Lung (tissue), 12 donors: ENCODE measurements around the gene MMRN1. TPM values are rescaled to one million over a fixed set of nuclear protein-coding genes. Genes with fewer than 3 reads are reported as not detected.
A peak's percentile ranks its signal among the peaks of the same experiment; 100 is the strongest.

ENCODE experiments used
- ATAC-seq: fragments of 200-7000 bp; cut with Tn5 transposase; one replicate; pipeline ENCODE4 v1.9.1; 2020; ENCODE audit warnings: moderate number of reproducible peaks; ENCODE audit not compliant: insufficient read depth, low FRiP score
- DNase-seq, 3 donors: peaks; one replicate each; pipeline ENCODE4 v3.0.0-alpha.2; 2013 to 2017
- H3K27ac ChIP-seq, 2 donors: one replicate each; pipeline ENCODE4 v1.5.1; 2013; ENCODE audit warnings: mild to moderate bottlenecking in 2 of 2, moderate library complexity in 2 of 2, control low read depth in 1 of 2, inconsistent platforms in 1 of 2, low read depth in 1 of 2, low read length in 1 of 2
- H3K27me3 ChIP-seq, 3 donors: one replicate each; pipeline ENCODE4 v1.5.1; 2013; ENCODE audit warnings: low read length in 2 of 3; ENCODE audit not compliant: control insufficient read depth in 3 of 3, insufficient read depth in 3 of 3
- H3K36me3 ChIP-seq, 4 donors: one replicate each; pipeline ENCODE4 v1.5.1; 2013; ENCODE audit warnings: low read length in 4 of 4, mild to moderate bottlenecking in 1 of 4, moderate library complexity in 1 of 4; ENCODE audit not compliant: control insufficient read depth in 4 of 4, insufficient read depth in 4 of 4
- H3K4me1 ChIP-seq, 5 donors: one replicate each; pipeline ENCODE4 v1.5.1; 2013; ENCODE audit warnings: low read length in 5 of 5, mild to moderate bottlenecking in 2 of 5, moderate library complexity in 1 of 5; ENCODE audit not compliant: control insufficient read depth in 5 of 5, insufficient read depth in 5 of 5
- H3K4me3 ChIP-seq: one replicate; pipeline ENCODE4 v1.5.1; 2013; ENCODE audit warnings: mild to moderate bottlenecking, control low read depth, moderate library complexity
- H3K9ac ChIP-seq, 2 donors: one replicate each; pipeline ENCODE4 v1.5.1; 2013; ENCODE audit warnings: low read length in 2 of 2, control low read depth in 1 of 2; ENCODE audit not compliant: insufficient read depth in 1 of 2
- H3K9me3 ChIP-seq, 4 donors: one replicate each; pipeline ENCODE4 v1.5.1; 2013; ENCODE audit warnings: low read length in 3 of 4, mild to moderate bottlenecking in 1 of 4, moderate library complexity in 1 of 4; ENCODE audit not compliant: control insufficient read depth in 4 of 4, insufficient read depth in 3 of 4
- CTCF ChIP-seq: IDR thresholded peaks from 2 replicates; pipeline ENCODE4 v1.5.1; 2012; ENCODE audit warnings: mild to moderate bottlenecking; ENCODE audit errors: control extremely low read depth, extremely low read depth
- WGBS, 2 donors: extraction: QIAGEN DNeasy Blood & Tissue Kit; methylation state at CpG; one replicate each; pipeline ENCODE4 v1.1.7; 2013; 5-methylcytosine and 5-hydroxymethylcytosine counted together
- polyA plus RNA-seq, 2 donors: library from polyadenylated mRNA; stranded (reverse); fragments of 200-250 nt; gene quantifications; one replicate each; pipeline ENCODE4 v1.2.1, GENCODE V29; 2013
- total RNA-seq, 2 donors: library from RNA; depleted of rRNA in 1 of 2; stranded (reverse); fragments of >200 nt in 1 of 2; gene quantifications; one replicate each; pipeline ENCODE4 v1.2.1, GENCODE V29; 2014 to 2021
- donor health status: control.
- donor health status: control.
- donor health status: Bipolar disorder and iron deficiency.
- donor health status: healthy.
- donor health status: DM: yes; HTN: yes; CAD: no.

MMRN1 gene
- total and polyA plus RNA-seq, 4 donors, result 10.2 to 37.4 (median 26.2) TPM

- no peak for TF ChIP-seq CTCF
- Histone ChIP-seq H3K27ac (no peak overlapping the region), H3K9ac (no peak overlapping the region), H3K27me3 (no peaks in the 10 kb centered on the region), H3K4me1 (peaks cover 0 to 5% (median 0%) of the 10 kb centered on the region in 5 donors), H3K4me3 (no peak overlapping the region), H3K9me3 (peaks cover 0 to 2% (median 0%) of the 10 kb centered on the region in 4 donors), H3K36me3 (no peaks in the 10 kb centered on the region)
- WGBS, 2 donors, result 62 to 71% methylated on average over 6 of the region's 6 CpGs
- DNase-seq (peak in 2 of 3 donors; percentile 21 to 39), ATAC-seq (no peak)
These were observed 103.9 kb downstream of the MMRN1 start for GRCh38 chr4:89998469-89999011.

- no peak for DNase-seq
- Histone ChIP-seq H3K27me3 (no peaks in the 10 kb centered on the region), H3K36me3 (no peaks in the 10 kb centered on the region), H3K4me1 (peaks cover 0 to 5% (median 0%) of the 10 kb centered on the region in 5 donors), H3K9ac (no peak overlapping the region), H3K27ac (no peak overlapping the region), H3K9me3 (peaks cover 0 to 2% (median 0%) of the 10 kb centered on the region in 4 donors), H3K4me3 (no peak overlapping the region)
- no peak for TF ChIP-seq CTCF
- ATAC-seq, result no peak
- WGBS, 2 donors, result 11 to 15% methylated on average over 2 of the region's 2 CpGs
These were observed 106.4 kb downstream of the MMRN1 start for GRCh38 chr4:90001023-90001422.

- H3K4me1 ChIP-seq, result peaks cover 0 to 5% (median 0%) of the 10 kb centered on the region in 5 donors
- WGBS, 2 donors, result 62 to 77% methylated on average over 5 of the region's 5 CpGs
- no peak overlapping the region for H3K4me3 ChIP-seq
- DNase-seq (peak in 1 of 3 donors; percentile 5), ATAC-seq (no peak)
- TF ChIP-seq CTCF, result no peak
- no peaks in the 10 kb centered on the region for H3K36me3 ChIP-seq
- H3K27me3 ChIP-seq, result no peaks in the 10 kb centered on the region
- H3K27ac ChIP-seq, result no peak overlapping the region
- no peak overlapping the region for H3K9ac ChIP-seq
- H3K9me3 ChIP-seq, result peaks cover 0 to 2% (median 0%) of the 10 kb centered on the region in 4 donors
These were observed 107.9 kb downstream of the MMRN1 start for GRCh38 chr4:90002441-90003062.

Other genes with a start within 250 kb of the MMRN1 start
- 10 to 100 TPM; 12.1 to 60.4 TPM for gene SNCA, start 57.7 kb upstream of the MMRN1 start, total RNA-seq
- 10 to 100 TPM in 1 of 2 donors, 1 to 10 TPM in 1; 7.1 to 12.5 TPM for gene SNCA, start 57.7 kb upstream of the MMRN1 start, polyA plus RNA-seq
- gene CCSER1, start 232.5 kb downstream of the MMRN1 start, total RNA-seq, result 10 to 100 TPM in 1 of 2 donors, 1 to 10 TPM in 1; 6.2 to 23.0 TPM
- 1 to 10 TPM in 1 of 2 donors, under 1 TPM in 1; 0.61 to 1.4 TPM for gene CCSER1, start 232.5 kb downstream of the MMRN1 start, polyA plus RNA-seq